ENCODE data around the gene TNNI3. TPM values are rescaled to one million over a fixed set of nuclear protein-coding genes. Genes with fewer than 3 reads are reported as not detected.
"Not testable (repeated sequence)": the region's sequence is repeated elsewhere in the genome, so short reads cannot be mapped to it uniquely, and the experiment has no call there.

Gene TNNI3
- 10 to 100 TPM; 14.2 to 30.3 TPM for total RNA-seq
- 20.8 TPM for polyA plus RNA-seq (ENCODE audit: insufficient read depth, low read depth, low replicate concordance)
- long read RNA-seq, donor 1, transcript TNNI3-202 (4 exons, 699 nt), result minor isoform, 5 of 74 reads
- long read RNA-seq, donor 1, transcript TNNI3-208 (2 exons, 525 nt), result major isoform, 32 of 74 reads
- long read RNA-seq, donor 1, partial matches to known transcripts, result 35 of 74 reads
- long read RNA-seq, donor 1, other reads (novel, unspliced or antisense), result 0 of 74 reads
- long read RNA-seq, donor 2, transcript TNNI3-208 (2 exons, 525 nt), result major isoform, 17 of 45 reads
- long read RNA-seq, donor 2, partial matches to known transcripts, result 0 of 45 reads
- long read RNA-seq, donor 2, other reads (novel, unspliced or antisense), result 22 of 45 reads

DNA sequence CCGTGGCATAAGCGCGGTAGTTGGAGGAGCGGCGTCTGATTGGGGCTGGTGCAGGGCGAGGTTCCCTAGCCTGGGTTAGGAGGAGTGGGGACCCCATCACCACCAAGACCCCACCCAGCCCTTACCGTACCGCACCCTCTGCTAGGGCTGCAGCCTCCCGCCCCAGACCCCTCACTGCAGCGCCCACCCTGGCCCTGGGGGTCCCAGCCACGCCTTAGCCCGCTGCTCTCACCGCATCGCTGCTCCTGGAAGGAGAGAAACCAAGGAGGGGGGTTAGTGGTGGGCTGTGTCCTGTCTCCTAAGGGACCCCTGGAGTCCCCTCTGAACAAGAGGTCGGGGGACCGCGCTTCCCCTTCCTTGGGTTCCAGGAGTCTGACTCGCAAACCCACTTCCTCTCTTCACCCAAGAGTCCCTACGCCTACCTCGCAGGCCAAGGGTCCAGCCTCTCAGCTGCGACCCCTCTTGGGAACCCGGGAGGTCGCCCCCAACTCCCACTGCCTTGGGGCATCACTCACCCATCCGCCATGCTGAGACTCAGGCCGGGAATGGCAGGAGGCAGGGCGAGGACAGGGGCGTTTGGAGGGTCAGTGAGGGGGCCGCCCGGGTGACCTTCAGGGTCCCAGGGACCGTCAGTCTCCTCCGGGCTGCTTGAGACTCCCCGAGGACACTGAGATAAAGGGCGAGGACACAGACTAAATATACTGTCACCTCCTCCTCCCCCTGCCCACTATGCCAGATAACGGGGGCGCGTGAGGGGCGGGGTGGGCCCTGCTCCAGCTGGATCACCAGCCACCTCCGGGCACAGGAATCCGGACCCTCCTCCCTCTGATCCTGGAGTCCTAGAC, at the start of gene TNNI3:
Gene TNNI3, minus strand, starts transcription at position 669 of the 845 bp plus-strand sequence. Its CDS starts 143 bp downstream, at position 526.
- H3K36me3 ChIP-seq (ENCODE audit: low read depth, missing control alignments), result no peaks in the 10 kb centered on the region
- WGBS, 2 donors, result 27 to 28% methylated on average over 16 to 38 of the region's 39 CpGs
- no peaks in the 10 kb centered on the region for H3K9me3 ChIP-seq
- H3K4me1 ChIP-seq, result peaks cover 12% of the 10 kb centered on the region
- peak within 1 kb of the TSS in 1 of 2 donors; percentile 36 for H3K4me3 ChIP-seq
- H3K27me3 ChIP-seq, result no peaks in the 10 kb centered on the region
- DNase-seq, result no peak
- no peak within 1 kb of the TSS for H3K27ac ChIP-seq
- TF ChIP-seq, protein P1, sequence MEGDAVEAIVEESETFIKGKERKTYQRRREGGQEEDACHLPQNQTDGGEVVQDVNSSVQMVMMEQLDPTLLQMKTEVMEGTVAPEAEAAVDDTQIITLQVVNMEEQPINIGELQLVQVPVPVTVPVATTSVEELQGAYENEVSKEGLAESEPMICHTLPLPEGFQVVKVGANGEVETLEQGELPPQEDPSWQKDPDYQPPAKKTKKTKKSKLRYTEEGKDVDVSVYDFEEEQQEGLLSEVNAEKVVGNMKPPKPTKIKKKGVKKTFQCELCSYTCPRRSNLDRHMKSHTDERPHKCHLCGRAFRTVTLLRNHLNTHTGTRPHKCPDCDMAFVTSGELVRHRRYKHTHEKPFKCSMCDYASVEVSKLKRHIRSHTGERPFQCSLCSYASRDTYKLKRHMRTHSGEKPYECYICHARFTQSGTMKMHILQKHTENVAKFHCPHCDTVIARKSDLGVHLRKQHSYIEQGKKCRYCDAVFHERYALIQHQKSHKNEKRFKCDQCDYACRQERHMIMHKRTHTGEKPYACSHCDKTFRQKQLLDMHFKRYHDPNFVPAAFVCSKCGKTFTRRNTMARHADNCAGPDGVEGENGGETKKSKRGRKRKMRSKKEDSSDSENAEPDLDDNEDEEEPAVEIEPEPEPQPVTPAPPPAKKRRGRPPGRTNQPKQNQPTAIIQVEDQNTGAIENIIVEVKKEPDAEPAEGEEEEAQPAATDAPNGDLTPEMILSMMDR (IDR thresholded peaks at IDR 0.05), result no peak
- TF ChIP-seq POLR2A (IDR thresholded peaks at IDR 0.05), result no peak
- intact Hi-C loops (cut with DNase I; ENCODE audit: low total_unique reads), result no loop called here

DNA sequence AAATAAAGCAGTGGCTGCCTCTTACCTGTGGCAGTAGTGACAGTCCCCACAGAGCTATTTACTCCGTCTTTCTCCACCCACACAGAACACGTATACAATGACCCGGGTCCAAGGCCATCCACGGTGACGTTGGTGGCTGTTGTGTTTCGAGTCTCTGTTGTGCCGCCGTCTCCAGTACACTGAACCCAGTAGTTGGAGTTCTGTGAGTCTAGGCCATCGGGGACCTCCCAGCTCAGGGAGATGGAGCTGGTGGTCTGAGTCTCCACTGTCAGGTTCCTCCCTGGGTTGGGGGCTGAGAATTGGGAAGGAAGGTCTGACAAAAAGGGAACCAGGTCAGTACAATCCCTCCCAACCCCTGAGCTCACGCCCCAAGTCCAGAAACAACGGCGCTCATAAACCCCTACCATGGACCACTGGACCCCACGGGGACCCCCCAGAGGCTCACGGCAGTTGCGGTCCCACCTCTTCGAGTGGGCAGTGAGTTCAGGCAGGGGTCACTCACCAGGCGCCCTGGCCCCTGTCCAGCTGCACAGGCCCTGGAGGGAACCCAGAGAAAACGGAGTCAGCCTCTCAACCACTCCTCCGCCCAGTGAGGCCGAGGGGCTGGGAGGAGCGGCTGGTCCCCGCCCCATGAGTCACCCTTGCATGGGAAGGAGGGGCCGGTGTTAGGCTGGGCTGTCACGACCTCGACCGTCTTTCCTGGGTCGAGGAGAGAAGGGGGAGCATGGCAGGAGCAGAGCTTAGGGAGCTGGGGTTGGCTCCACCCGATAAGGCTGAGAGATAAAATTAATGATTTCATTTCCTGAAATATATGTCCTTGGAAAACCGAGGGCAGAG, 49.4 kb upstream of the TNNI3 start:
- WGBS, 2 donors, result 23 to 48% methylated on average over 15 to 29 of the region's 29 CpGs
- H3K4me3 ChIP-seq, result no peak overlapping the region
- TF ChIP-seq POLR2A (IDR thresholded peaks at IDR 0.05), result no peak
- TF ChIP-seq, protein P1 (IDR thresholded peaks at IDR 0.05), result no peak

DNA sequence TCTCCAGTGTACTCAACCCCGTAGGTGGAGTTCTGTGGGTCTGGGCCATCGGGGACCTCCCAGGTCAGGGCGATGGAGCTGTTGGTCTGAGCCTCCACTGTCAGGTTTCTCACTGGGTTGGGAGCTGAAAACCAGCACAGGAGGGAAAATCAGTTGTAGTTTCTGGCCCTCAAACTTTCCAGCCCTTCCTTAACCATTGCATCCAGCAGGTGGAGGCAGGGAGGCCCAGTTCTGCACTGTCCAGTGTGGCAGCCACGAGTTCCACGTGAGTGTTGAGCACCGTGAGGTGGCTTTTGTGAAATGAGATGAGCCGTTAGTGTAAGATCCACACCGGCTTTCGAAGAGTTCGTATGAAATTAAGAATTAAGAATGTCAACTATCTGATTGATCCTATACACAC, 44.7 kb upstream of the TNNI3 start:
- DNase-seq; H3K27ac ChIP-seq; H3K4me1 ChIP-seq; H3K9me3 ChIP-seq; H3K27me3 ChIP-seq; H3K36me3 ChIP-seq (ENCODE audit: low read depth, missing control alignments); H3K4me3 ChIP-seq; intact Hi-C loops (cut with DNase I; ENCODE audit: low total_unique reads): not testable (repeated sequence)
- WGBS, 2 donors, result 72 to 78% methylated on average over 10 of the region's 10 CpGs

More for the DNA sequence above, 49.4 kb upstream of the TNNI3 start:
- Histone ChIP-seq H3K9me3 (no peaks in the 10 kb centered on the region), H3K27me3 (no peaks in the 10 kb centered on the region), H3K36me3 (ENCODE audit: low read depth, missing control alignments) (no peaks in the 10 kb centered on the region), H3K27ac (no peak overlapping the region), H3K4me1 (peaks cover 5% of the 10 kb centered on the region)
- peak; percentile 85 for DNase-seq
- intact Hi-C loops (cut with DNase I; ENCODE audit: low total_unique reads), result no loop called here

DNA sequence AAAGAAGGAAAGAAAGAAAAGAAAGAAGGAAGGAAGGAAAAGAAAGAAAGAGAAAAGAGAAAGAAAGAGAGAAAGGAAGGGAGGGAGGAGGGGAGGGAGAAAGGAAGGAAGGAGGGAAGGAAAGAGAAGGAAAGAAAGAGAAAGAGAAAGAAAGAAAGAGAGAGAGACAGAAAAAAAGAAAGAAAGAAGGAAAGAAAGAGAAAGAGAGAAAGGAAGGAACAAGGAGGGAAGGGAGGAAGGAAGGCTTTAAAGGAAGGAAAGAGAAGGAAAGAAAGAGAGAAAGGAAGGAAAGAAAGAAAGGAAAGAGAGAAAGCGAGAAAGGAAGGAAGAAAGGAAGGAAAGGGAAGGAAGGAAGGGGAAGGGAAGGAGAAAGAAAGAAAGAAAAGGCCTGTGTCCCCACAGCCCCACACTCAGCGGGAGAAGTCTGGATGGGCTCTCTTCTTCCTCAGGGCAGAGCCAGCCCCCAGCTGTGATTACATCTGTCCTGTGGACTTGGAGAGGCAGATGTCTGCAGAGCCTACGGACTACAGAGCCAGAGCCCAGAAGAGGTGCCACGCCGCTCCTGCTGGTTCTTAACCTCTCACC, 42.2 kb upstream of the TNNI3 start:
- Histone ChIP-seq H3K4me3 (no peak overlapping the region), H3K9me3 (no peaks in the 10 kb centered on the region), H3K36me3 (ENCODE audit: low read depth, missing control alignments) (no peaks in the 10 kb centered on the region), H3K4me1 (no peaks in the 10 kb centered on the region), H3K27me3 (no peaks in the 10 kb centered on the region), H3K27ac (no peak overlapping the region)
- WGBS, 2 donors, result 74 to 79% methylated on average over 5 of the region's 5 CpGs
- no peak for DNase-seq
- TF ChIP-seq, protein P1 (IDR thresholded peaks at IDR 0.05), result no peak
- TF ChIP-seq POLR2A (IDR thresholded peaks at IDR 0.05), result no peak
- intact Hi-C loops (cut with DNase I; ENCODE audit: low total_unique reads), result no loop called here
